HEK293 (cell line): ENCODE results near the gene DMPK.

Experiments used
- BCL11A ChIP-seq: fragments of 450-650 bp; formaldehyde crosslinking; IDR thresholded peaks from 2 replicates; pipeline ENCODE4 v1.5.1; 2016; ENCODE audit warnings: low read depth, missing biosample characterization, missing genetic modification characterization
- OSR2 ChIP-seq: fragments of 450-650 bp; formaldehyde crosslinking; IDR thresholded peaks from 2 replicates; pipeline ENCODE4 v1.5.1; 2016; ENCODE audit warnings: missing biosample characterization, missing genetic modification characterization
- RBAK ChIP-seq: fragments of 450-650 bp; formaldehyde crosslinking; IDR thresholded peaks from 2 replicates; pipeline ENCODE4 v1.5.1; 2016; ENCODE audit warnings: missing biosample characterization, missing genetic modification characterization
- REPIN1 ChIP-seq: fragments of 450-650 bp; formaldehyde crosslinking; IDR thresholded peaks from 2 replicates; pipeline ENCODE4 v1.5.1; 2017; ENCODE audit warnings: missing biosample characterization, missing genetic modification characterization, low read depth
- SP3 ChIP-seq: fragments of 450-650 bp; formaldehyde crosslinking; IDR thresholded peaks from 2 replicates; pipeline ENCODE4 v1.5.1; 2016; ENCODE audit warnings: missing biosample characterization, missing genetic modification characterization
- TSHZ1 ChIP-seq: fragments of 450-650 bp; formaldehyde crosslinking; IDR thresholded peaks from 2 replicates; pipeline ENCODE4 v1.5.1; 2016; ENCODE audit warnings: missing biosample characterization, missing genetic modification characterization, borderline replicate concordance
- YY1 ChIP-seq: fragments of 450-650 bp; formaldehyde crosslinking; IDR thresholded peaks from 2 replicates; pipeline ENCODE4 v1.5.1; 2018; ENCODE audit warnings: missing biosample characterization, missing genetic modification characterization
- ZBTB8A ChIP-seq: fragments of 450-650 bp; formaldehyde crosslinking; IDR thresholded peaks from 2 replicates; pipeline ENCODE4 v1.5.1; 2016; ENCODE audit warnings: missing biosample characterization, missing genetic modification characterization
- ZFP3 ChIP-seq: fragments of 450-650 bp; formaldehyde crosslinking; IDR thresholded peaks from 2 replicates; pipeline ENCODE4 v1.5.1; 2016; ENCODE audit warnings: low read depth, missing biosample characterization, missing genetic modification characterization
- ZNF10 ChIP-seq: fragments of 450-650 bp; formaldehyde crosslinking; IDR thresholded peaks from 2 replicates; pipeline ENCODE4 v1.5.1; 2017; ENCODE audit warnings: missing biosample characterization, missing genetic modification characterization
- ZNF146 ChIP-seq: fragments of 450-650 bp; formaldehyde crosslinking; IDR thresholded peaks from 2 replicates; pipeline ENCODE4 v1.5.1; 2016; ENCODE audit warnings: missing biosample characterization, missing genetic modification characterization
- ZNF280D ChIP-seq: fragments of 450-650 bp; formaldehyde crosslinking; IDR thresholded peaks from 2 replicates; pipeline ENCODE4 v1.5.1; 2016; ENCODE audit warnings: missing biosample characterization, missing genetic modification characterization
- ZNF324 ChIP-seq: fragments of 450-650 bp; formaldehyde crosslinking; IDR thresholded peaks from 2 replicates; pipeline ENCODE4 v1.5.1; 2016; ENCODE audit warnings: missing biosample characterization, missing genetic modification characterization
- ZNF350 ChIP-seq: fragments of 450-650 bp; formaldehyde crosslinking; IDR thresholded peaks from 2 replicates; pipeline ENCODE4 v1.5.0; 2017; ENCODE audit warnings: missing biosample characterization, mild to moderate bottlenecking, missing genetic modification characterization
- ZNF362 ChIP-seq: fragments of 450-650 bp; formaldehyde crosslinking; IDR thresholded peaks from 2 replicates; pipeline ENCODE4 v1.5.1; 2016; ENCODE audit warnings: missing biosample characterization, missing genetic modification characterization
- ZNF426 ChIP-seq: fragments of 450-650 bp; formaldehyde crosslinking; IDR thresholded peaks from 2 replicates; pipeline ENCODE4 v1.5.1; 2017; ENCODE audit warnings: missing biosample characterization, missing genetic modification characterization, mild to moderate bottlenecking, inconsistent platforms, moderate library complexity
- ZNF558 ChIP-seq: fragments of 450-650 bp; formaldehyde crosslinking; IDR thresholded peaks from 2 replicates; pipeline ENCODE4 v1.5.1; 2016; ENCODE audit warnings: missing biosample characterization, missing genetic modification characterization
- ZNF626 ChIP-seq: fragments of 450-650 bp; sonication (Bioruptor Pico); formaldehyde crosslinking; IDR thresholded peaks from 2 replicates; pipeline ENCODE4 v1.5.1; 2018; ENCODE audit warnings: missing biosample characterization, missing genetic modification characterization, inconsistent platforms
- ZNF629 ChIP-seq: fragments of 450-650 bp; formaldehyde crosslinking; IDR thresholded peaks from 2 replicates; pipeline ENCODE4 v1.5.1; 2017; ENCODE audit warnings: missing biosample characterization, missing genetic modification characterization
- ZNF658 ChIP-seq: fragments of 450-650 bp; formaldehyde crosslinking; IDR thresholded peaks from 2 replicates; pipeline ENCODE4; 2016; ENCODE audit warnings: missing biosample characterization, missing genetic modification characterization
- ZNF704 ChIP-seq: fragments of 450-650 bp; formaldehyde crosslinking; IDR thresholded peaks from 2 replicates; pipeline ENCODE4 v1.5.1; 2016; ENCODE audit warnings: missing biosample characterization, missing genetic modification characterization
- ZNF747 ChIP-seq: fragments of 450-650 bp; formaldehyde crosslinking; IDR thresholded peaks from 2 replicates; pipeline ENCODE4 v1.5.1; 2016; ENCODE audit warnings: missing biosample characterization, missing genetic modification characterization
- ZSCAN16 ChIP-seq: fragments of 450-650 bp; formaldehyde crosslinking; IDR thresholded peaks from 2 replicates; pipeline ENCODE4 v1.5.1; 2016; ENCODE audit warnings: missing biosample characterization, missing genetic modification characterization
- TF ChIP-seq, protein P1 (sequence below): fragments of 450-650 bp; formaldehyde crosslinking; IDR thresholded peaks from 2 replicates; pipeline ENCODE4 v1.5.1; 2017; ENCODE audit warnings: missing biosample characterization, missing genetic modification characterization
- TF ChIP-seq, protein P2 (sequence below): fragments of 450-650 bp; formaldehyde crosslinking; IDR thresholded peaks from 2 replicates; pipeline ENCODE4 v1.5.1; 2016; ENCODE audit warnings: missing biosample characterization, missing genetic modification characterization
- TF ChIP-seq, protein P3 (sequence below): fragments of 450-650 bp; formaldehyde crosslinking; IDR thresholded peaks from 2 replicates; pipeline ENCODE4 v1.5.1; 2016; ENCODE audit warnings: missing biosample characterization, missing genetic modification characterization

DMPK gene

DNA sequence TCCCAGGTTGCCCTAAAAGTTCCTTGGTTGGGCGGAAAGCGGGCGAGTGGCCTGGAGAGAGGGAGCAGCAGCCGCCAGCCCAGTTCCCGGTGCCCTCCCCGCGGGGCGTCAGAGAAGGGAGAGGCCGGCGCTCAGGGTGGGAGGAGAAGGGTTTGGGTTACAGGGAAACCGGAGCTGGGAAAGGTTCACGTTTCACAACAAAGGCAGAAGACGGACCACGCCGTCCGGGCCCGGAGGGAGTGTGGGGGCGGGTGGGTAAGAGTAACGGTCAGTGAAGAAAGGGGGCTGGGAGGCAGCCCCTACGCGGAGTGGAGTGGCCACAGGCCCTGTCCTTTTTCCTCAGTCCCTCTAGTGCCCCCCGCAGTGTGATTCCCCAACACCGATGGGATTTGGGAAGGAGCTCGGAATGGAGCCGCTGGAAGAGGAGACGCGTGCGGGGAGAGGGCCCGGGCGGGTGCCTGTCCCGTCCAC lies 14.8 kb downstream of the DMPK start (continued):
- TF ChIP-seq ZNF280D (tag by site-specific recombination) (no peak), ZNF146 (tag by site-specific recombination) (no peak), REPIN1 (tag by site-specific recombination) (no peak), ZNF324 (tag by site-specific recombination) (no peak), ZNF10 (no peak; the same call in 1 of the 2 replicates), RBAK (tag by site-specific recombination) (no peak), ZFP3 (no peak), ZNF629 (tag by site-specific recombination) (0 out of 2 replicates have a peak, but pooled peaks have one; percentile 40), BCL11A (tag by site-specific recombination) (peak; percentile 47), ZNF350 (tag by site-specific recombination) (no peak), ZNF626 (tag by site-specific recombination) (no peak), OSR2 (no peak), ZNF558 (tag by site-specific recombination) (no peak), YY1 (tag by site-specific recombination) (no peak), ZBTB8A (tag by site-specific recombination) (peak; percentile 97), ZSCAN16 (tag by site-specific recombination) (no peak), SP3 (peak; percentile 34), ZNF658 (tag by site-specific recombination) (no peak), ZNF704 (tag by site-specific recombination) (no peak), ZNF362 (tag by site-specific recombination) (no peak), TSHZ1 (no peak), ZNF426 (tag by site-specific recombination) (no peak), ZNF747 (no peak)
- TF ChIP-seq, protein P1, sequence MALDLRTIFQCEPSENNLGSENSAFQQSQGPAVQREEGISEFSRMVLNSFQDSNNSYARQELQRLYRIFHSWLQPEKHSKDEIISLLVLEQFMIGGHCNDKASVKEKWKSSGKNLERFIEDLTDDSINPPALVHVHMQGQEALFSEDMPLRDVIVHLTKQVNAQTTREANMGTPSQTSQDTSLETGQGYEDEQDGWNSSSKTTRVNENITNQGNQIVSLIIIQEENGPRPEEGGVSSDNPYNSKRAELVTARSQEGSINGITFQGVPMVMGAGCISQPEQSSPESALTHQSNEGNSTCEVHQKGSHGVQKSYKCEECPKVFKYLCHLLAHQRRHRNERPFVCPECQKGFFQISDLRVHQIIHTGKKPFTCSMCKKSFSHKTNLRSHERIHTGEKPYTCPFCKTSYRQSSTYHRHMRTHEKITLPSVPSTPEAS (tag by site-specific recombination): no peak
- TF ChIP-seq, protein P2, sequence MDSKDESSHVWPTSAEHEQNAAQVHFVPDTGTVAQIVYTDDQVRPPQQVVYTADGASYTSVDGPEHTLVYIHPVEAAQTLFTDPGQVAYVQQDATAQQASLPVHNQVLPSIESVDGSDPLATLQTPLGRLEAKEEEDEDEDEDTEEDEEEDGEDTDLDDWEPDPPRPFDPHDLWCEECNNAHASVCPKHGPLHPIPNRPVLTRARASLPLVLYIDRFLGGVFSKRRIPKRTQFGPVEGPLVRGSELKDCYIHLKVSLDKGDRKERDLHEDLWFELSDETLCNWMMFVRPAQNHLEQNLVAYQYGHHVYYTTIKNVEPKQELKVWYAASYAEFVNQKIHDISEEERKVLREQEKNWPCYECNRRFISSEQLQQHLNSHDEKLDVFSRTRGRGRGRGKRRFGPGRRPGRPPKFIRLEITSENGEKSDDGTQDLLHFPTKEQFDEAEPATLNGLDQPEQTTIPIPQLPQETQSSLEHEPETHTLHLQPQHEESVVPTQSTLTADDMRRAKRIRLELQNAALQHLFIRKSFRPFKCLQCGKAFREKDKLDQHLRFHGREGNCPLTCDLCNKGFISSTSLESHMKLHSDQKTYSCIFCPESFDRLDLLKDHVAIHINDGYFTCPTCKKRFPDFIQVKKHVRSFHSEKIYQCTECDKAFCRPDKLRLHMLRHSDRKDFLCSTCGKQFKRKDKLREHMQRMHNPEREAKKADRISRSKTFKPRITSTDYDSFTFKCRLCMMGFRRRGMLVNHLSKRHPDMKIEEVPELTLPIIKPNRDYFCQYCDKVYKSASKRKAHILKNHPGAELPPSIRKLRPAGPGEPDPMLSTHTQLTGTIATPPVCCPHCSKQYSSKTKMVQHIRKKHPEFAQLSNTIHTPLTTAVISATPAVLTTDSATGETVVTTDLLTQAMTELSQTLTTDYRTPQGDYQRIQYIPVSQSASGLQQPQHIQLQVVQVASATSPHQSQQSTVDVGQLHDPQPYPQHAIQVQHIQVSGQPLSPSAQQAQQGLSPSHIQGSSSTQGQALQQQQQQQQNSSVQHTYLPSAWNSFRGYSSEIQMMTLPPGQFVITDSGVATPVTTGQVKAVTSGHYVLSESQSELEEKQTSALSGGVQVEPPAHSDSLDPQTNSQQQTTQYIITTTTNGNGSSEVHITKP (tag by site-specific recombination): peak; percentile 78
- TF ChIP-seq, protein P3, sequence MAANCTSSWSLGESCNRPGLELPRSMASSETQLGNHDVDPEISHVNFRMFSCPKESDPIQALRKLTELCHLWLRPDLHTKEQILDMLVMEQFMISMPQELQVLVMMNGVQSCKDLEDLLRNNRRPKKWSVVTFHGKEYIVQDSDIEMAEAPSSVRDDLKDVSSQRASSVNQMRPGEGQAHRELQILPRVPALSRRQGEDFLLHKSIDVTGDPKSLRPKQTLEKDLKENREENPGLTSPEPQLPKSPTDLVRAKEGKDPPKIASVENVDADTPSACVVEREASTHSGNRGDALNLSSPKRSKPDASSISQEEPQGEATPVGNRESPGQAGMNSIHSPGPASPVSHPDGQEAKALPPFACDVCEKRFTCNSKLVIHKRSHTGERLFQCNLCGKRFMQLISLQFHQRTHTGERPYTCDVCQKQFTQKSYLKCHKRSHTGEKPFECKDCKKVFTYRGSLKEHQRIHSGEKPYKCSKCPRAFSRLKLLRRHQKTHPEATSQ (tag by site-specific recombination): no peak
